DND-41 (cell line): Measurements from ENCODE around the gene ASCC2.

Experiments
- ATAC-seq: fragments of 200-7000 bp; cut with Tn5 transposase; 3 replicates; pipeline ENCODE4 v1.9.1; 2021; ENCODE audit warnings: low read depth; ENCODE audit not compliant: insufficient read depth
- DNase-seq: peaks from one replicate; pipeline ENCODE4 v3.0.0-alpha.2; 2020
- H2AFZ ChIP-seq: 2 replicates; pipeline ENCODE4 v1.6.0; 2012; ENCODE audit warnings: low read depth, low read length
- H3K27ac ChIP-seq: 2 replicates; pipeline ENCODE4 v1.5.1; 2012; ENCODE audit warnings: low read length, inconsistent platforms
- H3K27me3 ChIP-seq: fragments of 200-600 bp; sonication (generic); 2 replicates; pipeline ENCODE4 v1.6.0; 2012; ENCODE audit warnings: low read length, mild to moderate bottlenecking, inconsistent platforms; ENCODE audit not compliant: insufficient read depth, poor library complexity
- H3K36me3 ChIP-seq: 2 replicates; pipeline ENCODE4 v1.5.1; 2012; ENCODE audit warnings: low read length, inconsistent platforms; ENCODE audit not compliant: insufficient read depth
- H3K4me1 ChIP-seq: 2 replicates; pipeline ENCODE4 v1.5.1; 2012; ENCODE audit warnings: mild to moderate bottlenecking, low read length; ENCODE audit not compliant: insufficient read depth
- H3K4me2 ChIP-seq: 2 replicates; pipeline ENCODE4 v1.6.0; 2012; ENCODE audit warnings: mild to moderate bottlenecking, moderate library complexity, low read length, inconsistent platforms; ENCODE audit not compliant: insufficient read depth
- H3K4me3 ChIP-seq, 2 experiments: fragments of 200-600 bp in 1 of 2; shearing (Covaris generic) in 1 of 2; 2 replicates each; pipeline ENCODE4 v1.5.1; 2012 to 2016; ENCODE audit warnings: inconsistent platforms in 2 of 2, low read length in 2 of 2, mild to moderate bottlenecking in 2 of 2, low read depth in 1 of 2, moderate library complexity in 1 of 2
- H3K79me2 ChIP-seq: 2 replicates; pipeline ENCODE4 v1.6.0; 2012; ENCODE audit warnings: low read length, inconsistent platforms; ENCODE audit not compliant: insufficient read depth
- H3K9ac ChIP-seq: 2 replicates; pipeline ENCODE4 v1.6.0; 2012; ENCODE audit warnings: low read depth, mild to moderate bottlenecking, inconsistent platforms, low read length, moderate library complexity
- H3K9me3 ChIP-seq: 2 replicates; pipeline ENCODE4 v1.5.1; 2012; ENCODE audit warnings: low read length, moderate library complexity, mild to moderate bottlenecking, inconsistent platforms; ENCODE audit not compliant: insufficient read depth, severe bottlenecking
- H4K20me1 ChIP-seq: 2 replicates; pipeline ENCODE4 v1.6.0; 2012; ENCODE audit warnings: low read length; ENCODE audit not compliant: insufficient read depth
- EZH2 ChIP-seq: IDR thresholded peaks from 3 replicates; pipeline ENCODE4 v1.6.1; 2012; ENCODE audit warnings: borderline replicate concordance, low read depth, mild to moderate bottlenecking, moderate library complexity, low read length, inconsistent platforms; ENCODE audit not compliant: severe bottlenecking
- TF ChIP-seq, protein P1 (sequence below): IDR thresholded peaks from 2 replicates; pipeline ENCODE4 v1.5.1; 2012; ENCODE audit warnings: borderline replicate concordance, low read length, moderate library complexity, mild to moderate bottlenecking; ENCODE audit not compliant: poor library complexity, severe bottlenecking; ENCODE audit errors: extremely low read depth

ASCC2 gene

DNA sequence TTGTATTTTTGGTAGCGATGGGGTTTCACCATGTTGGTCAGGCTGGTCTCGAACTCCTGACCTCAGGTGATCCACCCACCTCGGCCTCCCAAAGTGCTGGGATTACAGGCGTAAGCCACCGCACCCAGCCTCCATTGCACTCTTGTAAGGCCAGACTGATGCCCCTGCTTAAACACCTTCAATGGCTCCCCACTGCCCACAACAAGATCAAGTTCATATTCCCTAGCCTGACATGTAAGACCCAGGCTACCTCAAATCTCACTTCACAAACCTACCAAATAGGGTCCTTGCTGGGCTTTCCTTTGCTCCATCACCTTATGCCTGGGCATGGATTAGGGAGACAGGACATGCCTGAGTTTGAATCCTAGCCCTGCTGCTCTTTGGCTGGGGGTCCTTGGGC is 57.9 kb downstream of the ASCC2 start:
- H2AFZ ChIP-seq, result no peak overlapping the region
- no peaks in the 10 kb centered on the region for H3K27me3 ChIP-seq
- H3K27ac ChIP-seq, result no peak overlapping the region
- no peak for DNase-seq
- no peaks in the 10 kb centered on the region for H3K36me3 ChIP-seq
- no peak overlapping the region for H3K4me2 ChIP-seq
- H3K9ac ChIP-seq, result no peak overlapping the region
- H4K20me1 ChIP-seq, result no peaks in the 10 kb centered on the region
- TF ChIP-seq, protein P1, sequence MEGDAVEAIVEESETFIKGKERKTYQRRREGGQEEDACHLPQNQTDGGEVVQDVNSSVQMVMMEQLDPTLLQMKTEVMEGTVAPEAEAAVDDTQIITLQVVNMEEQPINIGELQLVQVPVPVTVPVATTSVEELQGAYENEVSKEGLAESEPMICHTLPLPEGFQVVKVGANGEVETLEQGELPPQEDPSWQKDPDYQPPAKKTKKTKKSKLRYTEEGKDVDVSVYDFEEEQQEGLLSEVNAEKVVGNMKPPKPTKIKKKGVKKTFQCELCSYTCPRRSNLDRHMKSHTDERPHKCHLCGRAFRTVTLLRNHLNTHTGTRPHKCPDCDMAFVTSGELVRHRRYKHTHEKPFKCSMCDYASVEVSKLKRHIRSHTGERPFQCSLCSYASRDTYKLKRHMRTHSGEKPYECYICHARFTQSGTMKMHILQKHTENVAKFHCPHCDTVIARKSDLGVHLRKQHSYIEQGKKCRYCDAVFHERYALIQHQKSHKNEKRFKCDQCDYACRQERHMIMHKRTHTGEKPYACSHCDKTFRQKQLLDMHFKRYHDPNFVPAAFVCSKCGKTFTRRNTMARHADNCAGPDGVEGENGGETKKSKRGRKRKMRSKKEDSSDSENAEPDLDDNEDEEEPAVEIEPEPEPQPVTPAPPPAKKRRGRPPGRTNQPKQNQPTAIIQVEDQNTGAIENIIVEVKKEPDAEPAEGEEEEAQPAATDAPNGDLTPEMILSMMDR, result no peak
- H3K4me1 ChIP-seq, result no peaks in the 10 kb centered on the region
- H3K9me3 ChIP-seq, result no peaks in the 10 kb centered on the region
- no peaks in the 10 kb centered on the region for H3K79me2 ChIP-seq
- H3K4me3 ChIP-seq, result no peak overlapping the region
- ATAC-seq, result no peak

DNA sequence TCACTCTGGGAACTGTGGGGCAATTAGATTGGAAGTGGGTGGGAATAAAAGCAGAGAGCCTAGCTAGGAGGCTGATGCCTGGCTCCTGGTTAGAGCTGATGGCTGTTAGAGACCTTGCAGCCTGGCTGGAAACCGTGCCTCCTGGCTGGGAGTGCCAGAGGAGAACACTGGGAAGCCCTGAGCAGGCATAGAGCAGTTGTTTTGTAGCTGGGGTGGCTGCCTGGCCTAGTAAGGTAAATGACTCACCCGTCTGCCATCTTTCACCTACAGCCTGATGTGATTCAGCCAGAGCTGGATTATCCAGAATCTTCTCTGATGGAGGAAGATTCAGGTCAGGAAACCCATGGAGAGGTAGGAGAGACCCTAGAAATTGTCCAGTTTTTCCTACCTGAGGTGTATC is 64.8 kb downstream of the ASCC2 start:
- Histone ChIP-seq H3K79me2 (peaks cover 10% of the 10 kb centered on the region), H3K27ac (no peak overlapping the region), H3K9me3 (no peaks in the 10 kb centered on the region), H3K27me3 (no peaks in the 10 kb centered on the region), H3K36me3 (peaks cover 17% of the 10 kb centered on the region), H3K4me1 (peaks cover 6% of the 10 kb centered on the region), H4K20me1 (peaks cover 2% of the 10 kb centered on the region; the same call in 1 of the 2 replicates), H3K4me3 (no peak overlapping the region), H3K4me2 (no peak overlapping the region), H2AFZ (no peak overlapping the region), H3K9ac (no peak overlapping the region)
- DNase-seq (no peak), ATAC-seq (no peak)
- no peak for TF ChIP-seq EZH2
- TF ChIP-seq, protein P1, result no peak

DNA sequence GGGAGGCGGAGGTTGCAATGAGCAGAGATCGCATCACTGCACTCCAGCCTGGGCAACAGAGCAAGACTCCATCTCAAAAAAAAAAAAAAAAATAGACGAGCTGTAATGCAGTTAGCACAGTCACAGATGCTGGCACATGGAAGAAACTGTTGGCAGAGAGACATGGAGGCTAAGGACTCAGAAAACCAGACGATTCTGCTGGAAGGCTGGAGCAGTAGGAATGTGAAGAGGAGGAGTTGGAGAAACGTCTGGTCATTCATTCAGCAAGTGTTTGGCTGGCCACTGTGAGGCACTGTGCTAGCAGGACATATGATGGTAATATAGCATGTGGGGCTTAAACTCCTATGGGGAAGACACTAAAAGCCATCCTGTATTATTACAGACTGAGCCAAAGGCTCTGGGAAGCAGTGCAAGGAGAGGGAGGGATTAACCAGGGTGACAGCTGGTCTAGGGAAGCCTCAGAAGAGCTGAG is 65.9 kb downstream of the ASCC2 start:
- Histone ChIP-seq H4K20me1 (peaks cover 6% of the 10 kb centered on the region; the same call in 1 of the 2 replicates), H2AFZ (no peak overlapping the region), H3K27me3 (no peaks in the 10 kb centered on the region), H3K4me2 (no peak overlapping the region), H3K27ac (no peak overlapping the region), H3K79me2 (peaks cover 20% of the 10 kb centered on the region), H3K4me1 (peaks cover 12% of the 10 kb centered on the region), H3K9ac (no peak overlapping the region), H3K9me3 (no peaks in the 10 kb centered on the region), H3K4me3 (no peak overlapping the region), H3K36me3 (peaks cover 20% of the 10 kb centered on the region)
- ATAC-seq, result no peak
- DNase-seq, result no peak
- TF ChIP-seq, protein P1, result peak; percentile 44
- TF ChIP-seq EZH2, result no peak
